Measurements from ENCODE around the gene RAB13.

DNA sequence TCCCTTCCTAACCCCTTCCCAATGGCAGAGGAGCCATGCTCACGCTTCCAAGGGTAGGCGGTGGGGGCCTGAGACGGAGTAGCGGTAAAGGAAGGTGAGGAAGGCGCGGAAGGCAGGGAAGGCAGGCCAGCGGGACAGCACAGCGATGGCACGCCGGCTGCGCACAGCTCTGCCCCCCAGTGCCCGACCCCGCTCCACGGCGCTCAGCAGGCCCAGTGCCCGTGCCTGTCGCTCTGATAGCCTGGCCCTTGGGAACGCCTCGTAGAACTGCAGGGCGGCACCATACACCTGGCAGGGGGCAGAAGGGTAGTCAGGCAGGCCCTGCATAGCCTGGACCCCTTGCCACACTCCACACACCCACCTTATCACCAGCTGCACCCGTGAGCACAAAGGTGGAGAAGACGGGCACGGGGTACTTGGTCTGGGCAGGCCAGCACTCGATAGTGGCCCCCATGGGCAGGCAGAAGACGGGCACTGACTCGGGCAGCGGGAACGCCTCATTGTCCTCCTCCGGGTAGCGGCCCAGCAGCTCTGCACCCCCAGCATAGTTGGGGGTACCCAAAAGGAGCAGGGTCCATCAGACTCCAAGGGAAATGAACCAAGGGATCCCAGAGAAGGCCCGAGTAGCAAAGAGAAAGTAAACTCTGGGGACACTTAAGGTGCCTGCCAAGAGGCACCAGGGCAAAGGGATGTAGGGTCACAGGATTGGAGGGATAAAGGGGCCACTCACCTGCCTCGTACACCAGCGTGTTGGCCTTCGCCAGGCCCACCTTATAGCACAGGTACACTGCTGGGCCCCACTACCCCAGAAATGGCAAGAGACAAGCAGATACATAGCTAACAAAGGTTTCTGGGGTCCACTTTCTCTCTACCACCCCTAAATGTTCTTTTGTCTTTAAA is 44.1 kb downstream of the RAB13 start:
- TF ChIP-seq, protein P1, sequence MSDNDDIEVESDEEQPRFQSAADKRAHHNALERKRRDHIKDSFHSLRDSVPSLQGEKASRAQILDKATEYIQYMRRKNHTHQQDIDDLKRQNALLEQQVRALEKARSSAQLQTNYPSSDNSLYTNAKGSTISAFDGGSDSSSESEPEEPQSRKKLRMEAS (IDR thresholded peaks at IDR 0.05), result no peak
- TF ChIP-seq, protein P2, sequence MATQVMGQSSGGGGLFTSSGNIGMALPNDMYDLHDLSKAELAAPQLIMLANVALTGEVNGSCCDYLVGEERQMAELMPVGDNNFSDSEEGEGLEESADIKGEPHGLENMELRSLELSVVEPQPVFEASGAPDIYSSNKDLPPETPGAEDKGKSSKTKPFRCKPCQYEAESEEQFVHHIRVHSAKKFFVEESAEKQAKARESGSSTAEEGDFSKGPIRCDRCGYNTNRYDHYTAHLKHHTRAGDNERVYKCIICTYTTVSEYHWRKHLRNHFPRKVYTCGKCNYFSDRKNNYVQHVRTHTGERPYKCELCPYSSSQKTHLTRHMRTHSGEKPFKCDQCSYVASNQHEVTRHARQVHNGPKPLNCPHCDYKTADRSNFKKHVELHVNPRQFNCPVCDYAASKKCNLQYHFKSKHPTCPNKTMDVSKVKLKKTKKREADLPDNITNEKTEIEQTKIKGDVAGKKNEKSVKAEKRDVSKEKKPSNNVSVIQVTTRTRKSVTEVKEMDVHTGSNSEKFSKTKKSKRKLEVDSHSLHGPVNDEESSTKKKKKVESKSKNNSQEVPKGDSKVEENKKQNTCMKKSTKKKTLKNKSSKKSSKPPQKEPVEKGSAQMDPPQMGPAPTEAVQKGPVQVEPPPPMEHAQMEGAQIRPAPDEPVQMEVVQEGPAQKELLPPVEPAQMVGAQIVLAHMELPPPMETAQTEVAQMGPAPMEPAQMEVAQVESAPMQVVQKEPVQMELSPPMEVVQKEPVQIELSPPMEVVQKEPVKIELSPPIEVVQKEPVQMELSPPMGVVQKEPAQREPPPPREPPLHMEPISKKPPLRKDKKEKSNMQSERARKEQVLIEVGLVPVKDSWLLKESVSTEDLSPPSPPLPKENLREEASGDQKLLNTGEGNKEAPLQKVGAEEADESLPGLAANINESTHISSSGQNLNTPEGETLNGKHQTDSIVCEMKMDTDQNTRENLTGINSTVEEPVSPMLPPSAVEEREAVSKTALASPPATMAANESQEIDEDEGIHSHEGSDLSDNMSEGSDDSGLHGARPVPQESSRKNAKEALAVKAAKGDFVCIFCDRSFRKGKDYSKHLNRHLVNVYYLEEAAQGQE (IDR thresholded peaks at IDR 0.05; ENCODE audit: low read depth), result no peak
- TF ChIP-seq CREB1 (IDR thresholded peaks at IDR 0.05; ENCODE audit: low read depth) (no peak), TCF12 (IDR thresholded peaks at IDR 0.05; ENCODE audit: low read depth) (no peak)
